Duodenal mucosa (tissue), 2 donors: Measurements from ENCODE around the gene PDGFD.

Source experiments
- H3K27ac ChIP-seq: one replicate; pipeline ENCODE4 v1.7.0; 2013; ENCODE audit warnings: low read depth, low read length
- H3K27me3 ChIP-seq, 2 donors: one replicate each; pipeline ENCODE4 v1.7.0; 2013; ENCODE audit warnings: low read length in 2 of 2, control low read depth in 1 of 2; ENCODE audit not compliant: insufficient read depth in 2 of 2, control insufficient read depth in 1 of 2
- H3K36me3 ChIP-seq, 2 donors: one replicate each; pipeline ENCODE4 v1.7.0; 2013; ENCODE audit warnings: low read length in 2 of 2, control low read depth in 1 of 2; ENCODE audit not compliant: insufficient read depth in 2 of 2, control insufficient read depth in 1 of 2
- H3K4me1 ChIP-seq, 2 donors: one replicate each; pipeline ENCODE4 v1.7.0; 2013; ENCODE audit warnings: low read length in 2 of 2, control low read depth in 1 of 2; ENCODE audit not compliant: insufficient read depth in 2 of 2, control insufficient read depth in 1 of 2
- H3K4me3 ChIP-seq, 2 donors: one replicate each; pipeline ENCODE4 v1.7.0; 2013; ENCODE audit warnings: low read length in 2 of 2, low read depth in 1 of 2
- H3K9ac ChIP-seq, 2 donors: one replicate each; pipeline ENCODE4 v1.7.0; 2013; ENCODE audit warnings: low read length in 2 of 2, low read depth in 1 of 2
- H3K9me3 ChIP-seq, 2 donors: one replicate each; pipeline ENCODE4 v1.7.0; 2013; ENCODE audit warnings: low read length in 2 of 2, control low read depth in 1 of 2; ENCODE audit not compliant: control insufficient read depth in 1 of 2

Gene PDGFD

GRCh38 chr11:104146943-104147342, 17.0 kb downstream of the PDGFD start:
- H3K27ac ChIP-seq, result no peak overlapping the region
- H3K27me3 ChIP-seq, result no peaks in the 10 kb centered on the region
- H3K9me3 ChIP-seq, result no peaks in the 10 kb centered on the region
- no peak overlapping the region for H3K9ac ChIP-seq
- no peaks in the 10 kb centered on the region for H3K36me3 ChIP-seq
- H3K4me3 ChIP-seq, result no peak overlapping the region
- H3K4me1 ChIP-seq, result no peaks in the 10 kb centered on the region

- Histone ChIP-seq H3K4me3 (no peak overlapping the region), H3K4me1 (no peaks in the 10 kb centered on the region)
These were observed 17.5 kb downstream of the PDGFD start for GRCh38 chr11:104146421-104146820.

DNA sequence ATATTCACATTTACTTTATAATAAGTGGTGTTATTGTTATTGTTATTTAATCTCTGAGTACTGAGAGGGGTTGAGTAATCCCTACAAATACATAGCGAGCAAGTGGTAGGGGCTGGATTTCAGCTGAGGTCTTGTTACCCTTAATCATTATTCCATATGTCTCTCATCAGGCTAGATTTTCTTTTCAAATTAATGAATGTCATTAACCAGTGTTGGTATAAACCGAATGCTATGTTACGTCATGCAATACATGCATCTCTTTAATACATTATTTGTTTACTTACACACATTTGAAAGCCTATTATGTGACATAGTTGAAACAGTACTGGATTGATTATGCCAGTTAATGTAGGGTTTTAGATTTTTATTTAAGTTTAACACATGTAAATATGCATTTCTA, 18.9 kb downstream of the PDGFD start:
- no peak overlapping the region for H3K4me3 ChIP-seq
- H3K27me3 ChIP-seq, result no peaks in the 10 kb centered on the region
- no peak overlapping the region for H3K27ac ChIP-seq
- no peaks in the 10 kb centered on the region for H3K36me3 ChIP-seq
- H3K9ac ChIP-seq, result no peak overlapping the region
- no peaks in the 10 kb centered on the region for H3K9me3 ChIP-seq
- H3K4me1 ChIP-seq, result no peaks in the 10 kb centered on the region

More at GRCh38 chr11:104146421-104146820, 17.5 kb downstream of the PDGFD start:
- no peak overlapping the region for H3K27ac ChIP-seq
- no peaks in the 10 kb centered on the region for H3K9me3 ChIP-seq
- H3K36me3 ChIP-seq, result no peaks in the 10 kb centered on the region
- H3K27me3 ChIP-seq, result no peaks in the 10 kb centered on the region
- H3K9ac ChIP-seq, result no peak overlapping the region

GRCh38 chr11:104142698-104143097, 21.2 kb downstream of the PDGFD start:
- no peak overlapping the region for H3K9ac ChIP-seq

DNA sequence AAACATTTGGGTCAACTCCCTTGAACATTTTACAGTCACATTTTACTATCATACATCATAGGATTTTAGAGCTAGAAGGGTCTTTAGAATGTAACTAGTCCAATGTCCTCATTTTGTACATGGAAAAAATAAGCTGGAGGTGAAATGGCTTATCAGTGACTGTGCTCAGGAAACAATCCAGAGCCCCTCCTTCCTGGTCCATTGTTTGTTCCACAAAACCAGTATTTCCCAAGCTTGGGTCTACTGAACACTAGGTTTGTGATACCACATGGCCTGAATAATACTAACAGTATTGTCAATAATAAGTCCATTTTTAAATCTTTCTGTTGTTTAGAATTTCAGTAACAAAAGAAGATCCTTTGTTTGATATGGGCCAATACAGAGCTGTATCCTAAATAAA, 27.1 kb downstream of the PDGFD start:
- Histone ChIP-seq H3K9me3 (no peaks in the 10 kb centered on the region), H3K4me1 (no peaks in the 10 kb centered on the region), H3K4me3 (no peak overlapping the region), H3K36me3 (no peaks in the 10 kb centered on the region), H3K27me3 (no peaks in the 10 kb centered on the region), H3K27ac (no peak overlapping the region), H3K9ac (no peak overlapping the region)

More at GRCh38 chr11:104142698-104143097, 21.2 kb downstream of the PDGFD start:
- no peak overlapping the region for H3K27ac ChIP-seq
- H3K27me3 ChIP-seq, result no peaks in the 10 kb centered on the region
- no peaks in the 10 kb centered on the region for H3K36me3 ChIP-seq
- H3K4me1 ChIP-seq, result no peaks in the 10 kb centered on the region
- H3K4me3 ChIP-seq, result no peak overlapping the region
- no peaks in the 10 kb centered on the region for H3K9me3 ChIP-seq

DNA sequence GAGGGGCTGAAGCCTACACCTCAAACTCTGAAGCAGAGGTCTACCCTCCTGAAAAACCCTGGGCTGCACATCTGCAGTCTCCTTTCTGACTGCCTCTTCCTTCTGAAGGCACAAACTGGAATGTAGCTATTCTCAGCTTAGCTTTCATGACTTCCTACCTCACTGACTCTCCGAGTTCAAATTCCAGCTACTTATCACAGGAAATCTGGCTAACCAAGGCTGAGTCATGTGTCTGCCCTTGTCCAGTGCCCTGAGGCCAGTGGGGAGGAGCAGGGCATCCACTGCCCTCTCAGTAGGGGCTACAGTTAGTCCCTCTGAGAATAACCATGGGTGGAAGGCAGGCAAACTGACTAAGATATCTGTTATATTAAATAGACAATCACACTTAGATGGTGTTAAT, 29.2 kb downstream of the PDGFD start:
- Histone ChIP-seq H3K27me3 (no peaks in the 10 kb centered on the region), H3K9me3 (no peaks in the 10 kb centered on the region), H3K4me1 (no peaks in the 10 kb centered on the region), H3K27ac (no peak overlapping the region), H3K9ac (no peak overlapping the region), H3K36me3 (no peaks in the 10 kb centered on the region), H3K4me3 (no peak overlapping the region)

DNA sequence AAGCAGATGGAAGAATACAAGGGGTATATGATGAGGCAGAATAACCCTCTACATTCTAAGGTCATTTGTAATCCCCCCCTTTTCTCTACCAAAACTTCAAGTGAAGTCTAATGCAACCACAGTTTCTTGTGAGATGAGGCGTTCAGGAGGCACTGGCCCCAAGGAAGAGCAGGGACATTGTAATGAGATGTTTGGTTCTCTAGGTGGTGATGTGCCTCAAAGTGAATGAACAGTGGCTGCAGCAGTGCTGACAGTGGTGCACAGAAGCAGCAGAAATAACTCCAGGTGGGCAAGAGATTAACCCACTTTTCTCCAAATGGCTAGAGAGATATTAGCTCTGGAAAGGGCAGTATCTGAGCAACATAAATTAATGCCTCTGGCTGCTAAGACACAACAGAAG, 33.8 kb downstream of the PDGFD start:
- no peak overlapping the region for H3K9ac ChIP-seq
- no peaks in the 10 kb centered on the region for H3K4me1 ChIP-seq
- H3K9me3 ChIP-seq, result no peaks in the 10 kb centered on the region
- no peak overlapping the region for H3K27ac ChIP-seq
- no peaks in the 10 kb centered on the region for H3K27me3 ChIP-seq
- no peaks in the 10 kb centered on the region for H3K36me3 ChIP-seq
- H3K4me3 ChIP-seq, result no peak overlapping the region

DNA sequence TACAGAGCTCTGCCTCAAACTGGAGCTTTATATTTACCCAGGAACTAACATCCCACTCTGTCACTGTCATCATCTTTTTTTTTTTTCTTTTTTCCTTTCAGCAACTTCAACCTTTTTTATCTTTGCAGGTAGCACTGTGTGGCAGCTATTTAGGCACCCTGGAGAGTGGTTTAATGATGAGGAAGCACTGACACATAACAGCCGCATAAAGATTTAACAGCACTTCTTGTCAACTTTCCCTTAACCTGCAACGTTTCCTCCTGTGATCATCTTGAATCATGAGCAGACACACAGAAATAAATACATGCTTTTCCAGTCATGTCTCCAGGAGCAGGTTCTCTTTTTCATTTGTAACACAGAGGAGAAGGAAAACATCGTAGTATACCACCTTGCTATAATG, 34.8 kb downstream of the PDGFD start:
- Histone ChIP-seq H3K27ac (no peak overlapping the region), H3K9me3 (no peaks in the 10 kb centered on the region), H3K36me3 (no peaks in the 10 kb centered on the region), H3K4me3 (no peak overlapping the region), H3K4me1 (no peaks in the 10 kb centered on the region), H3K9ac (no peak overlapping the region), H3K27me3 (no peaks in the 10 kb centered on the region)

- H3K9me3 ChIP-seq, result no peaks in the 10 kb centered on the region
- H3K27ac ChIP-seq, result no peak overlapping the region
- H3K4me1 ChIP-seq, result no peaks in the 10 kb centered on the region
- H3K4me3 ChIP-seq, result no peak overlapping the region
- H3K9ac ChIP-seq, result no peak overlapping the region
- H3K36me3 ChIP-seq, result no peaks in the 10 kb centered on the region
- H3K27me3 ChIP-seq, result no peaks in the 10 kb centered on the region
These were observed 36.1 kb downstream of the PDGFD start for GRCh38 chr11:104127828-104128227.

- H3K36me3 ChIP-seq, result no peaks in the 10 kb centered on the region
- no peak overlapping the region for H3K9ac ChIP-seq
- no peak overlapping the region for H3K27ac ChIP-seq
- no peak overlapping the region for H3K4me3 ChIP-seq
- H3K9me3 ChIP-seq, result no peaks in the 10 kb centered on the region
- H3K27me3 ChIP-seq, result no peaks in the 10 kb centered on the region
- H3K4me1 ChIP-seq, result no peaks in the 10 kb centered on the region
These were observed 37.5 kb downstream of the PDGFD start for GRCh38 chr11:104126464-104126863.

- no peaks in the 10 kb centered on the region for H3K27me3 ChIP-seq
- H3K36me3 ChIP-seq, result no peaks in the 10 kb centered on the region
- H3K27ac ChIP-seq, result no peak overlapping the region
- no peak overlapping the region for H3K4me3 ChIP-seq
- no peaks in the 10 kb centered on the region for H3K9me3 ChIP-seq
- no peak overlapping the region for H3K9ac ChIP-seq
- H3K4me1 ChIP-seq, result no peaks in the 10 kb centered on the region
These were observed 39.0 kb downstream of the PDGFD start for GRCh38 chr11:104124979-104125378.
